Lung (tissue), 12 donors: Measurements from ENCODE around the gene CRMP1. TPM values are rescaled to one million over a fixed set of nuclear protein-coding genes. Genes with fewer than 3 reads are reported as not detected.

Experiments used
- ATAC-seq: fragments of 200-7000 bp; cut with Tn5 transposase; one replicate; pipeline ENCODE4 v1.9.1; 2020; ENCODE audit warnings: moderate number of reproducible peaks; ENCODE audit not compliant: insufficient read depth, low FRiP score
- DNase-seq, 3 donors: peaks; one replicate each; pipeline ENCODE4 v3.0.0-alpha.2; 2013 to 2017
- H3K27ac ChIP-seq, 2 donors: one replicate each; pipeline ENCODE4 v1.5.1; 2013; ENCODE audit warnings: mild to moderate bottlenecking in 2 of 2, moderate library complexity in 2 of 2, control low read depth in 1 of 2, inconsistent platforms in 1 of 2, low read depth in 1 of 2, low read length in 1 of 2
- H3K27me3 ChIP-seq, 3 donors: one replicate each; pipeline ENCODE4 v1.5.1; 2013; ENCODE audit warnings: low read length in 2 of 3; ENCODE audit not compliant: control insufficient read depth in 3 of 3, insufficient read depth in 3 of 3
- H3K36me3 ChIP-seq, 4 donors: one replicate each; pipeline ENCODE4 v1.5.1; 2013; ENCODE audit warnings: low read length in 4 of 4, mild to moderate bottlenecking in 1 of 4, moderate library complexity in 1 of 4; ENCODE audit not compliant: control insufficient read depth in 4 of 4, insufficient read depth in 4 of 4
- H3K4me1 ChIP-seq, 5 donors: one replicate each; pipeline ENCODE4 v1.5.1; 2013; ENCODE audit warnings: low read length in 5 of 5, mild to moderate bottlenecking in 2 of 5, moderate library complexity in 1 of 5; ENCODE audit not compliant: control insufficient read depth in 5 of 5, insufficient read depth in 5 of 5
- H3K4me3 ChIP-seq: one replicate; pipeline ENCODE4 v1.5.1; 2013; ENCODE audit warnings: mild to moderate bottlenecking, control low read depth, moderate library complexity
- H3K9ac ChIP-seq, 2 donors: one replicate each; pipeline ENCODE4 v1.5.1; 2013; ENCODE audit warnings: low read length in 2 of 2, control low read depth in 1 of 2; ENCODE audit not compliant: insufficient read depth in 1 of 2
- H3K9me3 ChIP-seq, 4 donors: one replicate each; pipeline ENCODE4 v1.5.1; 2013; ENCODE audit warnings: low read length in 3 of 4, mild to moderate bottlenecking in 1 of 4, moderate library complexity in 1 of 4; ENCODE audit not compliant: control insufficient read depth in 4 of 4, insufficient read depth in 3 of 4
- CTCF ChIP-seq: IDR thresholded peaks from 2 replicates; pipeline ENCODE4 v1.5.1; 2012; ENCODE audit warnings: mild to moderate bottlenecking; ENCODE audit errors: control extremely low read depth, extremely low read depth
- WGBS, 2 donors: extraction: QIAGEN DNeasy Blood & Tissue Kit; methylation state at CpG; one replicate each; pipeline ENCODE4 v1.1.7; 2013; 5-methylcytosine and 5-hydroxymethylcytosine counted together
- polyA plus RNA-seq, 2 donors: library from polyadenylated mRNA; stranded (reverse); fragments of 200-250 nt; gene quantifications; one replicate each; pipeline ENCODE4 v1.2.1, GENCODE V29; 2013
- total RNA-seq, 2 donors: library from RNA; depleted of rRNA in 1 of 2; stranded (reverse); fragments of >200 nt in 1 of 2; gene quantifications; one replicate each; pipeline ENCODE4 v1.2.1, GENCODE V29; 2014 to 2021
- donor health status: control.
- donor health status: control.
- donor health status: Bipolar disorder and iron deficiency.
- donor health status: healthy.
- donor health status: DM: yes; HTN: yes; CAD: no.

CRMP1 gene
- total and polyA plus RNA-seq, 4 donors: 2.1 to 24.4 (median 4.6) TPM

- H3K27ac ChIP-seq: no peak overlapping the region
- H3K9me3 ChIP-seq: peaks cover 0 to 4% (median 0%) of the 10 kb centered on the region in 4 donors
- no peak overlapping the region for H3K9ac ChIP-seq
These were observed 87.6 kb downstream of the CRMP1 start for GRCh38 chr4:5805270-5805669.

GRCh38 chr4:5804656-5805055 lies 88.2 kb downstream of the CRMP1 start:
- H3K27me3 ChIP-seq: no peaks in the 10 kb centered on the region
- no peak overlapping the region for H3K4me3 ChIP-seq
- no peak overlapping the region for H3K27ac ChIP-seq
- DNase-seq (no peak), ATAC-seq (no peak)
- WGBS, 2 donors: 93 to 97% methylated on average over 14 of the region's 14 CpGs
- H3K4me1 ChIP-seq: peaks cover 0 to 4% (median 0%) of the 10 kb centered on the region in 5 donors
- TF ChIP-seq CTCF: no peak
- H3K9me3 ChIP-seq: no peaks in the 10 kb centered on the region
- no peak overlapping the region for H3K9ac ChIP-seq
- peaks cover 0 to 45% (median 31%) of the 10 kb centered on the region in 4 donors for H3K36me3 ChIP-seq

More at GRCh38 chr4:5805270-5805669, 87.6 kb downstream of the CRMP1 start:
- no peak overlapping the region for H3K4me3 ChIP-seq
- no peak for ATAC-seq
- no peak for DNase-seq
- no peaks in the 10 kb centered on the region for H3K27me3 ChIP-seq
- H3K4me1 ChIP-seq: peaks cover 0 to 4% (median 0%) of the 10 kb centered on the region in 5 donors
- peaks cover 0 to 50% (median 35%) of the 10 kb centered on the region in 4 donors for H3K36me3 ChIP-seq
- WGBS, 2 donors: 92 to 93% methylated on average over 11 of the region's 11 CpGs
- TF ChIP-seq CTCF: no peak

DNA sequence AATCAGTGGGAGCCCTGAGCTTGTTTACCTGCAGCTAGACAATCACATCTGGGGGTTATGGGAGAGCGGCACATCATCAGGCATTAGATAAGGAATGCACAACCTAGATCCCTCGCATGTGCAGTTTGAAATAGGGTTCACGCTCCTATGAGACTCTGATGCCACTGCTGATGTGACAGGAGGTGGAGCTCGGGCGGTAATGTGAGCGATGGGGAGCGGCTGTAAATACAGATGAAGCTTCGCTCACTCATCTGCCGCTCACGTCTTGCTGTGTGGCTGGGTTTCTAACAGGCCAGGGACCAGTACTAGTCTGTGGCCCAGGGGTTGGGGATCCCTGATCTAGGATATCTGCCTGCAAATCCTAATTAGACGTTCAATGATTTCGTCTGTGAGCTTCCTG lies 90.3 kb downstream of the CRMP1 start:
- TF ChIP-seq CTCF: no peak
- H3K36me3 ChIP-seq: peaks cover 0 to 35% (median 21%) of the 10 kb centered on the region in 4 donors
- H3K4me1 ChIP-seq: no peaks in the 10 kb centered on the region
- no peaks in the 10 kb centered on the region for H3K27me3 ChIP-seq
- H3K9me3 ChIP-seq: no peaks in the 10 kb centered on the region
- DNase-seq (no peak), ATAC-seq (no peak)
- no peak overlapping the region for H3K27ac ChIP-seq
- no peak overlapping the region for H3K4me3 ChIP-seq
- no peak overlapping the region for H3K9ac ChIP-seq
- WGBS, 2 donors: 92 to 95% methylated on average over 12 of the region's 12 CpGs

GRCh38 chr4:5801696-5802095 lies 91.2 kb downstream of the CRMP1 start:
- H3K27me3 ChIP-seq: no peaks in the 10 kb centered on the region
- WGBS, 2 donors: 92 to 93% methylated on average over 13 of the region's 13 CpGs
- H3K9me3 ChIP-seq: peaks cover 0 to 3% (median 0%) of the 10 kb centered on the region in 4 donors
- no peak for TF ChIP-seq CTCF
- DNase-seq (no peak), ATAC-seq (no peak)
- H3K27ac ChIP-seq: no peak overlapping the region
- no peaks in the 10 kb centered on the region for H3K4me1 ChIP-seq
- H3K4me3 ChIP-seq: no peak overlapping the region
- peaks cover 0 to 36% (median 20%) of the 10 kb centered on the region in 4 donors for H3K36me3 ChIP-seq
- H3K9ac ChIP-seq: no peak overlapping the region
